CD4-positive, alpha-beta T cell treated with Interleukin-4 for 1 hour (primary cell): Measurements from ENCODE around the gene ARSA.
"Not testable (repeated sequence)": the region's sequence is repeated elsewhere in the genome, so short reads cannot be mapped to it uniquely, and the experiment has no call there.

ENCODE experiments used
- DNase-seq, 2 donors: peaks; one replicate each; pipeline ENCODE4 v3.0.0-alpha.2; 2020 to 2022

The ARSA gene

GRCh38 chr22:50627642-50628542 lies at the start of gene ARSA:
Gene ARSA, minus strand, starts transcription at chr22:50628152. Its CDS starts 373 bp downstream, at chr22:50627779.
- peak; percentile 84 for DNase-seq

GRCh38 chr22:50676661-50677492 lies 48.9 kb upstream of the ARSA start:
- DNase-seq, result no peak

DNA sequence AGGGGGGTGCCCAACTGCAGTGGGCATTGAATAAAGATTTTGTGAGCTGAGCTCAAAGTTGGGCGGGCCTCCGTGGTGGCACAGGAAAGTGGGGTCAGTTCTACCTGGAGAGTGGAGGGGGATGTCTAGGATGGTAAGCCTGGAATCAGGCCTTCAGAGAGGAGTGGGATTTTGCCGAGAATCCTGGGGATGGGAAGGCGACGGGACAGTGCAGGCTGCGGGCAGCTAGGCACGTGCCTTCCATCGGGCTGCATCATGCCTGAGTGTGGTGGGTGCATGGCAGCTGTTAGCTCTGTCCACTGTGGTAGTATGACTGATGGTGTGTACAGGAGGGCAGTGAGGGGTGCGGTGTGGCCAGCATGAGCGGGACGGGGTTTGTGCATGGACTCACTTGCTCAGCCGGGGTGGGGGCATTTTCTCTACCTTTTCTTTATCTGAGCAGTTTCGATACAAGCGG lies 48.3 kb upstream of the ARSA start:
- DNase-seq, result no peak

DNA sequence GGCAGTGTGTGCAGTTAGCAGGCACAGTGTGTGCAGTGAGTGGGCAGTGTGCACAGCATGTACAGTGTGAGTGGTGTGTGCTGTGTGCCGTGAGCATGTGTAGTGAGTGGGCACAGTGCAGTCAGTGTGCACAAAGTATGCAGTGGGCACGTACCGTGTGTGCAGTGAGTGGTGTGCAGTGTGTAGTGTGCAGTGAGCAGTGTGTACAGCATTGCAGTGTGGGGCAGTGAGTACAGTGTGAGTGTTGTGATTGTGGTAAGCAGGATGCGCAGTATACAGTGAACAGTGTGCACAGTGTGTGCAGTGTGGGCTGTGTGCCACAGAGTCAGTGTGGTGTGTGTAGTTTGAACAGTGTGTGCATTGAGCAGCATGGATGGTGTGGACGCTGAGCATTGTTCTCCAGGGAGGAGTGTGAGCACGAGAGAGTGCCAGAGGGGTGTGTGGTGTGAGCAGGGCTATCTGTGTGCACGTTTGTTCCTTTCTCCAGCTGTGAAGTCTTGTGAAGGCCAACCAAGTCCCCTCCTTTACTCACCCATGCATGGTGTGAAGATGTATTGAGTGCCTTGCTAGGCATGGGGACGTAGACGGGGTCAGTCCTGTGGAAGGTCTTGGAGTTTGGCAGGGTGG lies 47.7 kb upstream of the ARSA start:
- DNase-seq, result no peak

DNA sequence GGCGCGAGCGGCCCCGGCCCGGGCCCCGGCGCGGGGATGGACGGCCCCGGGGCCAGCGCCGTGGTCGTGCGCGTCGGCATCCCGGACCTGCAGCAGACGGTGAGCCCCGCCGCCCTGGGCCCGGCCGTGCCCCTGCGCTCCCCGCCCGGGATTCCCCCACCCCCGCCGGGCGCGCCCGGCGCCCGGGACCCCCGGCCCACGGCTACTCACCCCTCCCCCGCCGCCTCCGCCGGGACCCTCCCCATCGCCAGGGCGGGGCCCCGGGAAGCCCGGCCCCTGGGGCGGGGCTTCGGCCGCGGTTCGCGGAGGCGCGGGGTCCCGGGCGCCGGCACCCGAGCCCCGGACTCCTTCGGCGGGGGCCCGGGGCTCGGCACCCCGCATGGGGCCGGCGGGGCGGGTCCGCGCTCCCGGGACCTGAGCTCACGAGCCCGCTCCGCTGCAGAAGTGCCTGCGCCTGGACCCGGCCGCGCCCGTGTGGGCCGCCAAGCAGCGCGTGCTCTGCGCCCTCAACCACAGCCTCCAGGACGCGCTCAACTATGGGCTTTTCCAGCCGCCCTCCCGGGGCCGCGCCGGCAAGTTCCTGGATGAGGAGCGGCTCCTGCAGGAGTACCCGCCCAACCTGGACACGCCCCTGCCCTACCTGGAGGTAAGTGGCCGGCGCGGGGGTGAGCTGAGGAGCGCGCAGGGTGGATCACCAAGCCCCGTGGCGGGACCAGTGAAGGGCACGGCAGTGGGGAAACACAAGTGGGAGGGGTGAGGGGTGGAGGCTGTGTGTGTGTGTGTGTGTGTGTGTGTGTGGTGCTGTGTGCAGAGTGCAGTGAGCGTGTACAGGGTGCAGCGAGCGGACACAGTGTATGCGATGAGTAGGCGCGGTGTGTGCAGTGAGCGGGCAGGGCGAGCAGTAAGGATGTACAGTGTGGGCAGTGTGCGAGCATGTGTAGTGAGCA lies 46.9 kb upstream of the ARSA start:
- no peak for DNase-seq

DNA sequence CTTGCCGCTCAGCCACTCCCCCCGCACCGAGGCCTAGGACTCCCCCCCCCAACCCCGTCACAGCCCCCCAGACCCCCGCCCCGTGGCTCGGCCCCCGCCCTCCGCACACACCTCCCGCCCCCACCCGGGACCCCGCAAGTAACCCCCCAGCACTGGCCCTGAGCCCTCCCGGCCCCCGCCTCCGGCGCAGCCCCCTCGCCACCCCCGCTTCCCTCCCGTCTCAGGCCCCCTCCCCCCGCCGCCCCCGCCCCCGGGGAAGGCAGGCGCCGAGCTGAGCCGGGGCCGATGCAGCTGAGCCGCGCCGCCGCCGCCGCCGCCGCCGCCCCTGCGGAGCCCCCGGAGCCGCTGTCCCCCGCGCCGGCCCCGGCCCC lies 46.2 kb upstream of the ARSA start:
- DNase-seq, result no peak

- peak in 1 of 2 donors; percentile 38 for DNase-seq
Observed at GRCh38 chr22:50673231-50674129, 45.5 kb upstream of the ARSA start.

GRCh38 chr22:50672471-50673230 lies 44.7 kb upstream of the ARSA start, which contains the start of gene SHANK3:
Gene SHANK3, plus strand, starts transcription at chr22:50672823.
- no peak for DNase-seq

DNA sequence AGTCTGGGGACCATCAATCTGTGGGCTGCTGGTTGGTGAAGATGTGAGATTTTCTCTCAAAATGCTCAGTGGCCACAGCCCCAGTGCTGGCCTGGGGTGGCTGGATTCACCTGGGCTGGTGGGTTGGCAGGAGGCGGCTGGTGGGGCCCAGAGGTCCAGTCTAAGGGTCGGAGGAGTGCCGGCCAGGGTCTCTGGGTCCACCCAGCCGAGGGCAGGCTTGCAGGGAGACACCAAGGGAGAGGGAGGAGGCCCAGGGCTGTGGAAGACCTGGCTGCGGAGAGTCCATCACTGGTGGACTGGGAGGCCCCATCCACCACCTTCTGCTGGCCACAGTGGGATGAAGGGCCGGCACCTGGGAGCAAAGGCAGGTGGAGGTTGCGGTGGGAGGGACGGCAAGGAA lies 44.1 kb upstream of the ARSA start:
- no peak for DNase-seq

DNA sequence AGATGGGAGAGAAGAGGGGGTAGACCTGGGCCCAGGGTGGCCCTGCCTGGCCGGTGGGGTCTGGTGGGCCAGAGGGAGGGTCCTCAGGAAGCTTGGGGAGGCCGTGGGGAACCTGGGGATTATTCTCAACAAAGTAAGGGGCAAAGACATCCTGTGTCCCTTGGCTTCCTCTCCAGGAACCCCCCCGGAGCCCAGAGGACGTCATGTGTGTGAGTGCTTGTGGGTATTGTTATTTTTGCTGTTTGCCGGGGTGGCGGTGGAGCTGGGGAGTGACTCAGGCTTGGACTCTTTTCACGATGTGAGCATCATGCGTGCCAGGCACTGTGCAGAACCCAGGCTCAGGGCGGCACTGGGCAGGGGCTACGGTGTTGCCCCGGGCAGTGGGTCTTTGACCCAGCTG lies 43.7 kb upstream of the ARSA start:
- no peak for DNase-seq

- DNase-seq, result no peak
Observed at GRCh38 chr22:50670914-50671538, 43.1 kb upstream of the ARSA start.

GRCh38 chr22:50670513-50670912 lies 42.6 kb upstream of the ARSA start:
- DNase-seq, result no peak

DNA sequence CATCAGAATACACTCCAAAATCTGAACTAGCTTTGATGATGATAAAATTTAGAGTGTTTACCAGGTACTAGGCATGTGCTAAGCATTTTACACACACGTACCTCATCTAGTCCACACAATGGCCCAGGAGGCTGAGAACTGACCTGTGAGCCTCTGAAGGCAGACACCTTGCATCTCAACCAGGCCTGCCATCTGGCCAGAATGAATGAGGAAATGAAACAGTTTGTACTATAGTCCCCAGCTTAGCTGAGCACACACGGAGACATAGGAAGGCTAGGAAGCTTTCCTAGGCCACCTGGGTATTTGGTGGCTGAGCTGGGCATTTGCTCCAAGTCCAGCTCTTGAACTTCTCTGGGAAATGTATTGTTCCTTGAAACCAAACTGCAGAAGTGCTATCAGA lies 37.8 kb upstream of the ARSA start:
- DNase-seq, result no peak

GRCh38 chr22:50665212-50665611 lies 37.3 kb upstream of the ARSA start:
- DNase-seq, result no peak

DNA sequence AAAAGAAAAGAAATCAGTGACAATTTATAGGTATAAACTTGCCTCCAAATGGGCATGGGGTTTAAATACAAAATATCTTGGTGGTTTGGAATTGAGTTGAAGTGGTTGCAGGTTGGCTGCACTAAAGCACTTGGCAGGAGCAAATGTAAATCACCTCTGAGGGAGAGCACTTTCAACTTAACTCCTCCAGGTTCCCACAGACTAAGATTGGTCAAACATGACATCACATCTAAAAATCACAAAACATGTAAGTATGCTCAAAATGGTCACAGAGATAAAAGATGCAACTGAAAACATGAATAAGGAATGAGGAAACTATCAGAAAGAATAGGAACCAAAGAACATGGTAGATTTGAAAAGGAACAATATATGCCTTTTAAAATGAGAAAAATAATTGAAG lies 32.4 kb upstream of the ARSA start:
- DNase-seq, result no peak

DNA sequence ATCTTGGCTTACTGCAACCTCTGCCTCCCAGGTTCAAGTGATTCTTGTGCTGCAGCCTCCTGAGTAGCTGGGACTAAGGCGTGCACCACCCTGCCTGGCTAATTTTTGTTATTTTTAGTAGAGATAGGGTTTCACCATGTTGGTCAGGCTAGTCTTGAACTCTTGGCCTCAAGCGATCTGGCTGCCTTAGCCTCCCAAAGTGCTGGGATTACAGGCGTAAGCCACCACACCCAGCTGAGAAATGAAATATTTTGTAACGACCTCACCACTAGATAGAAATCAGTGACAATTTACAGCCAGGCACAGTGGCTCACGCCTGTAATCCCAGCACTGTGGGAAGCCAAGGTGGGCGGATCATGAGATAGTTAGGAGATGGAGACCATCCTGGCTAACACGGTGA lies 31.8 kb upstream of the ARSA start:
- not testable (repeated sequence) for DNase-seq

GRCh38 chr22:50657925-50658324 lies 30.0 kb upstream of the ARSA start:
- no peak for DNase-seq

DNA sequence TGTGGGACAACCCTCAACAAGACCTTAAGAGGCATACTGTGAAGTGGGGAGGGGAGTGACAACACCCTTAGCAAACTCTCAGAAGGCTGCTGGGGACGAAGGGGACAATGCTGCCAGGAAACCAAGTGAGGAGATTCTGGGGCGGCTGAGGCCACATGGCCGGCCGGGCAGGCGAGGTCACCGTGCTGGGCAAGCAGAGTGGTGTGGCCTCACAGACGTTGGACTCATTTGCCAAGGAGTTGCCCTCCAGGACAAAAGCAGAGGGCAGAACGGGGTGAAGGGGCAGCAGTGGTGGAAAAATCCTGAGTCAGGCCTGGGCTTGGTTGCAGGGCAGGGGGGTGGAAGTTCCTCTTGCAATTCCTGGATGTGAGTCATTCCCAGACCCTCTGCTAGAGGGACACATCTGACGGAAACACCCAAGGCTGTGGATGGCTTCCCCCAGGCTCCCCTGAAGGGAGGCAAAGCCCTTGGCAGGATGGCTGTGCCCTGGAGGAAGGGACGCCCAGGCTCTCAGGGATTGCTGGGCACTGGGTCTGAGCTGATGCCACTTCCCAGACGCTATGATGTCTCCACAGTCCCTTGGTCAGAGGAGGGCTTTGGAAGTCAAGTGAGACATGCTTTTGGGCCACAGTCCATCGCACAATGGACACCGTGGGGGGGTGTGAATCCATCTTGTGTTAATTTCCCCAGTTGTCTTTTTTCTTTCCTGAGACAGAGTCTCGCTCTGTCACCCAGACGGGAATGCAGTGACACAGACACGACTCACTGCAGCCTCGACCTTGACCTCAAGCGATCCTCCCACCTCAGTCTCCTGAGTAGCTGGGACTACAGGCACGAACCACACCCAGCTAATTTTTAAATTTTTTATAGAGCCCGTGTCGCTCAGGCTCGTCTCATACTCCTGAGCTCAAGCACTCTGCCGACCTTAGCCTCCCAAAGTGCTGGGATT lies 28.4 kb upstream of the ARSA start:
- DNase-seq, result no peak

DNA sequence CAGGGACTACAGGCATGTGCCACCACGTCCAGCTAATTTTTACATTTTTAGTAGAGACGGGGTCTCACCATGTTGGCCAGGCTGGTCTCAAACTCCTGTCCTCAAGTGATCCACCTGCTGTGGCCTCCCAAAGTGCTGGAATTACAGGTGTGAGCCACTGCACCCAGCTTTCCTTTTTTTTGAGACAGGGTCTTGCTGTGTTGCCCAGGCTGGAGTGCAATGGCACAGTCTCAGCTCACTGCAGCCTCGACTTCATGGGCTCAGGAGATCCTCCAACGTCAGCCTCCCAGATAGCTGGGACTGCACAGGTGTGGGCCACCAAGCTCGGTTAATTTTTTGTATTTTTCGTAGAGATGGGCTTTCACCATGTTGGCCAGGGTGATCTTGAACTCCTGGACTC lies 26.7 kb upstream of the ARSA start:
- DNase-seq, result not testable (repeated sequence)
